G401 (cell line): ENCODE data around the gene GAMT. TPM values are rescaled to one million over a fixed set of nuclear protein-coding genes. Genes with fewer than 3 reads are reported as not detected.

Source experiments
- DNase-seq: peaks from one replicate; pipeline ENCODE4 v3.0.0-alpha.2; 2015; ENCODE audit warnings: low spot score
- in situ Hi-C: cut with HindIII; loops from 2 replicates; pipeline ENCODE4 v1.10.0; 2016; ENCODE audit warnings: low sequenced_read_pairs, mixed read lengths
- total RNA-seq: library from RNA; depleted of rRNA; stranded (reverse); fragments of >200 nt; shearing (Covaris generic); gene quantifications from 2 replicates; pipeline ENCODE4 v1.2.3, GENCODE V29; 2014

The GAMT gene
- total RNA-seq, 1 experiment from 2014 or later, result 110 TPM

- no peak for DNase-seq
- in situ Hi-C loops, result no loop called here
Observed at GRCh38 chr19:1390890-1391423, 10.4 kb downstream of the GAMT start.

GRCh38 chr19:1389033-1389940, 12.1 kb downstream of the GAMT start:
- in situ Hi-C loops, result no loop called here
- DNase-seq, result no peak

GRCh38 chr19:1388637-1389026, 12.7 kb downstream of the GAMT start:
- no peak for DNase-seq

GRCh38 chr19:1387684-1388636, 13.4 kb downstream of the GAMT start:
- DNase-seq, result peak; percentile 92
- in situ Hi-C loops, result no loop called here

More at GRCh38 chr19:1388637-1389026, 12.7 kb downstream of the GAMT start:
- in situ Hi-C loops, result no loop called here

GRCh38 chr19:1386945-1387683, 14.2 kb downstream of the GAMT start:
- in situ Hi-C loops, result no loop called here
- no peak for DNase-seq

- DNase-seq, result no peak
- in situ Hi-C loops, result no loop called here
Observed at GRCh38 chr19:1385816-1386215, 15.5 kb downstream of the GAMT start.

- in situ Hi-C loops, result no loop called here
- DNase-seq, result no peak
Observed at GRCh38 chr19:1384478-1385110, 16.7 kb downstream of the GAMT start.

GRCh38 chr19:1384085-1384462, 17.3 kb downstream of the GAMT start:
- DNase-seq, result no peak
- in situ Hi-C loops, result no loop called here

GRCh38 chr19:1383312-1384084, 17.8 kb downstream of the GAMT start, which contains the start of gene NDUFS7:
NDUFS7 (plus strand) TSS chr19:1383907; CDS start chr19:1383927, 20 bp downstream.
- peak; percentile 89 for DNase-seq
- in situ Hi-C loops, result no loop called here

GRCh38 chr19:1383017-1383311, 18.4 kb downstream of the GAMT start:
- in situ Hi-C loops, result no loop called here
- no peak for DNase-seq

- DNase-seq, result no peak
- in situ Hi-C loops, result no loop called here
Observed at GRCh38 chr19:1382250-1382649, 19.1 kb downstream of the GAMT start.

- DNase-seq, result no peak
- in situ Hi-C loops, result loop anchor here (10.0 kb wide), 1 partner anchor 95 kb away; the partner anchor contains the start of gene EFNA2
Observed at GRCh38 chr19:1379961-1380489, 21.3 kb downstream of the GAMT start.

GRCh38 chr19:1379126-1379905, 22.0 kb downstream of the GAMT start:
- no peak for DNase-seq
- in situ Hi-C loops, result loop anchor here (10.0 kb wide), 1 partner anchor 95 kb away; the partner anchor contains the start of gene EFNA2

GRCh38 chr19:1377965-1378785, 23.2 kb downstream of the GAMT start:
- no peak for DNase-seq
- in situ Hi-C loops, result loop anchor here (10.0 kb wide), 1 partner anchor 93 kb away; the partner anchor contains the start of gene EFNA2

- no peak for DNase-seq
- in situ Hi-C loops, result loop anchor here (10.0 kb wide), 1 partner anchor 93 kb away; the partner anchor contains the start of gene EFNA2
Observed at GRCh38 chr19:1377176-1377964, 24.0 kb downstream of the GAMT start.
